Measurements from ENCODE around the gene KCNQ1. TPM values are rescaled to one million over a fixed set of nuclear protein-coding genes. Genes with fewer than 3 reads are reported as not detected.
A peak's percentile ranks its signal among the peaks of the same experiment; 100 is the strongest.

Gene KCNQ1
- total RNA-seq, 2 experiments from 2014 or later: 8.7 to 9.5 TPM

DNA sequence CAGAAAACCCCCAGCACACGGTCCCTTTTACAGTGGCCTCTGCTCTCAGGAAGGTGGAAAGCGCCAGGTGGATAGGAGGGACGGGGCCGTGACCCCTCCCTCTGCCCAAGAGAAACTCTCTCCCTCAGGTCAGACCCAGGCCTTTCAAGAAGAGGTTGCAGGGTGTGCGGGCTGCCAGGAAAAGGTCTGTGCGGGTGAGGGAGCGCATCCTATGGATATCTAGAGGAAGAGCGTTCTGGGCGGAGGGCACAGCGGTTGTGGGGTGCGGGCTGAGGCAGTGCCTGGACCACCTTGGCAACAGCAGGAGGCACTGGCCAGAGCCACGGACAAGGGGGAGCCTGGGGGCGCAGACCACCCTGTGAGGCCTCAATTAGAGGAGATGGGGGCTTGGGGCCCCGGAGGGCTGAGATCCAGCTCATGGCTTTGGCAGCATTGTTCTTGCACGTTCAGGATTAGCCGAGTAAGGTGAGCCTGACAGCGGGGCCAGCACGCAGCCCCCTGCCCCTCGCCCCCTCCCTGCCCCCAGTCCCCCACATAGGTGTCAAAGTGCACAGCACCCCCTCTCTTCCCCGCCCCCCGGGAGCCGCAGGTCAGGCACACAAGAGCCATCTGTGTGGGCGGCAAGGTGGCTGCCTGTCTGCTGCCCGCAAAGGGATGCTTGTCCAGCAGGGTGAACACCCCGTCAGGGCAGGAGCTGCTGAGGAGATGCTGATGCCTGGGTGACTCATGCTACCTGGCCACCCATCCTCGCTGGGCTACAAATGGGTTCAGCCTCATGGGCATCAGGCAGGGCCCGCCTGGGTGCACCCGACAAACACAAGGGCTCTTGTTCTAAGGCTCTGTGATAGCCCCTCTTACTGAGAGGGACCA is 347.8 kb downstream of the KCNQ1 start:
- Mint-ChIP-seq H3K9me3 (no peaks in the 10 kb centered on the region), H3K4me1 (ENCODE audit: low read depth) (no peaks in the 10 kb centered on the region), H3K36me3 (ENCODE audit: low read depth) (no peaks in the 10 kb centered on the region), H3K27me3 (no peaks in the 10 kb centered on the region), H3K4me3 (peak overlapping the region; percentile 58), H3K27ac (peak overlapping the region; percentile 61)
- no peak for ATAC-seq
- no peak for TF ChIP-seq CTCF (IDR thresholded peaks at IDR 0.05)
- DNase-seq: peak; percentile 3
- CTCF ChIA-PET: no interaction called here
- intact Hi-C loops (cut with micrococcal nuclease): no loop called here
- POLR2A ChIA-PET: interaction anchor here (0.6 to 1.0 kb wide), 2 partner anchors 11 to 60 kb away, joined by 3 read pairs; no protein-coding TSS in a partner anchor

DNA sequence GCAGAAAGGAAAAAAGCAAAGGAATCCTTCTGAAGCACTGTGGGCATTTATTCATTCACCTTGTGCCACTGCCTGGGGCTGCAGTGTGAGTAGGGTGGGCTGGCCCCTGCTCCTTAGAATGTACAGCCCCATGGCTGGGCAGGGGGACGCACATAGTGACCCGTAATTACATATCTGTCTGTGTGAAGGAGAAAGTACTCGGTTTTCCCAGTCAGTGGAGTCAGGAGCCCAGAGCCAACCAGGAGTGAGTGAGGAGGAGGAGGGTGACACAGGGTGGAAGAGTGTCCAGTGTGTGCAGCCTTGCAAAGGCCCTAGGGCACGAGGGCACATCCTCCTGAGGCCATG is 348.9 kb downstream of the KCNQ1 start:
- no peak for TF ChIP-seq CTCF (IDR thresholded peaks at IDR 0.05)
- POLR2A ChIA-PET: interaction anchor here (0.6 to 1.0 kb wide), 2 partner anchors 12 to 59 kb away, joined by 3 read pairs; no protein-coding TSS in a partner anchor
- no peak for ATAC-seq
- no peak for DNase-seq
- Mint-ChIP-seq H3K9me3 (no peaks in the 10 kb centered on the region), H3K4me3 (no peak overlapping the region), H3K4me1 (ENCODE audit: low read depth) (no peaks in the 10 kb centered on the region), H3K27me3 (no peaks in the 10 kb centered on the region), H3K27ac (no peak overlapping the region), H3K36me3 (ENCODE audit: low read depth) (no peaks in the 10 kb centered on the region)
- intact Hi-C loops (cut with micrococcal nuclease): no loop called here
- CTCF ChIA-PET: no interaction called here

DNA sequence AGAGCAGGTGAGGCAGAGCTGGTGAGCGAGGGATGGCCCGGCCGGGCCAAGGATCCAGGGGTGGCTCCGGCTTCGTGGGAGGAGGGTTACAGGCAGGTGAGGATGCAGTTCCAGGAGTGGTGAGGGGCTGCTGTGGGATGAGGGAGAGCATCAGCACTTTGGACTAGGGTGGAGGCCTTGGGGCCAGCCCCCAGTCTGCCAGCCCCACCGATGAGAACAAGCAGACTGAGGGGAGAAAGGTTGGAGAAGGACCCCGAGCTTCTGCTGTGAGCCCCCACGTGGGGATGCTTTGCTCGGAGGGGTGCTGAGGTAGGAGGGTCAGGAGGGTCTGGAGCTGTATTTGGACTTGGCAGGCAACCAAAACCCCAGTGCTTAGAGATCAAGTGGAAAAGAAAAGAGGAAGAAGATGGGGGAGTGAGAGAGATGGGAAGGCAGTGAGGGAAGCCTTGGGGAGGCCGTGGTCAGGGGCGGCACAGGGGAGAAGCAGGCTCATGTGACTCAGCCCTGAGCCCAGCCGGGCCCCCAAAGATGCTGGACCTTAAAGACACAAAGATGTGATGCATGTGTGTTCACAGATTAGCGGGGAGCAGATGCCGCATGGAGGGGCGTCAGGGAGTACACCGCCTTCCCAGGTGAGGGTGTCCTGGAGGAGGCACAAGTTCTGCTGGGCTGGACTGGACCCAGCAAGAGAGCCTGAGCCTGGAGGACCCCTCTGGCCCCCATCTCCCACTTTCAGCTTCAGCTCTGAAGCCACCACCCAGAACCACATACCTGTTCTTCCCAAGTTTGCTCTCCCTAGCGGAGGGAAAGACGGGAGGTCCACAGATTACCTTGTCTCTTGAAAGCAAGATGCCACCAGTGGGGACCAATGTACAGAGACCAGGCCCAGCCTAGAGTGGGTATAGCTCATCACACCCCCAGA is 349.5 kb downstream of the KCNQ1 start:
- CTCF ChIA-PET: no interaction called here
- POLR2A ChIA-PET: no interaction called here
- H3K27ac Mint-ChIP-seq: no peak overlapping the region
- H3K4me3 Mint-ChIP-seq: no peak overlapping the region
- H3K27me3 Mint-ChIP-seq: no peaks in the 10 kb centered on the region
- intact Hi-C loops (cut with micrococcal nuclease): no loop called here
- ATAC-seq (no peak), DNase-seq (no peak)
- TF ChIP-seq CTCF (IDR thresholded peaks at IDR 0.05): no peak
- H3K9me3 Mint-ChIP-seq: no peaks in the 10 kb centered on the region
- no peaks in the 10 kb centered on the region for H3K36me3 Mint-ChIP-seq (ENCODE audit: low read depth)
- H3K4me1 Mint-ChIP-seq (ENCODE audit: low read depth): no peaks in the 10 kb centered on the region

- Mint-ChIP-seq H3K27me3 (no peaks in the 10 kb centered on the region), H3K36me3 (ENCODE audit: low read depth) (no peaks in the 10 kb centered on the region), H3K4me1 (ENCODE audit: low read depth) (no peaks in the 10 kb centered on the region), H3K4me3 (no peak overlapping the region), H3K9me3 (no peaks in the 10 kb centered on the region), H3K27ac (no peak overlapping the region)
- CTCF ChIA-PET: no interaction called here
- POLR2A ChIA-PET: no interaction called here
- intact Hi-C loops (cut with micrococcal nuclease): no loop called here
- no peak for ATAC-seq
- DNase-seq: no peak
- TF ChIP-seq CTCF (IDR thresholded peaks at IDR 0.05): no peak
These were observed 350.1 kb downstream of the KCNQ1 start for GRCh38 chr11:2794968-2795322.

GRCh38 chr11:2795491-2795991 is 350.7 kb downstream of the KCNQ1 start:
- Mint-ChIP-seq H3K27ac (no peak overlapping the region), H3K27me3 (no peaks in the 10 kb centered on the region), H3K36me3 (ENCODE audit: low read depth) (no peaks in the 10 kb centered on the region), H3K4me3 (no peak overlapping the region), H3K9me3 (no peaks in the 10 kb centered on the region), H3K4me1 (ENCODE audit: low read depth) (no peaks in the 10 kb centered on the region)
- POLR2A ChIA-PET: no interaction called here
- no peak for TF ChIP-seq CTCF (IDR thresholded peaks at IDR 0.05)
- ATAC-seq: no peak
- CTCF ChIA-PET: no interaction called here
- no peak for DNase-seq
- intact Hi-C loops (cut with micrococcal nuclease): no loop called here

Data from activated CD8-positive, alpha-beta T cell treated with anti-CD3 and anti-CD28 coated beads for 36 hours (primary cell).